Esophagus squamous epithelium (tissue), 4 donors: ENCODE results near the gene MAZ.
"Not testable (repeated sequence)": the region's sequence is repeated elsewhere in the genome, so short reads cannot be mapped to it uniquely, and the experiment has no call there.

Experiments used
- CTCF ChIP-seq, 6 experiments: fragments of 450-650 bp in 4 of 6; fragments of 200-600 bp in 2 of 6; sonication (generic) in 2 of 6; IDR thresholded peaks; one replicate each; pipeline ENCODE4 v1.5.1; 2016 to 2019; ENCODE audit warnings: antibody characterized with exemption in 6 of 6, mild to moderate bottlenecking in 4 of 6, moderate library complexity in 4 of 6
- POLR2A ChIP-seq, 4 donors: fragments of 450-650 bp; IDR thresholded peaks; one replicate each; pipeline ENCODE4 v1.6.1; 2017; ENCODE audit warnings: antibody characterized with exemption in 4 of 4, mild to moderate bottlenecking in 4 of 4, moderate library complexity in 3 of 4

GRCh38 chr16:29761280-29761651 lies 45.1 kb upstream of the MAZ start:
- not testable (repeated sequence) for TF ChIP-seq CTCF, POLR2A (IDR thresholded peaks at IDR 0.05)
